Urothelium cell line (cell line): ENCODE measurements around the gene RAD51B.

Experiments used
- DNase-seq: peaks from one replicate; pipeline ENCODE4 v3.0.0; 2011; ENCODE audit warnings: low spot score, mixed read lengths
- FAIRE-seq: peaks from 2 replicates; lab custom pipeline; 2011; peaks lifted over from hg19 to GRCh38; lab: Jason Lieb, UNC

Gene RAD51B

GRCh38 chr14:68333262-68333661, 513.7 kb downstream of the RAD51B start:
- DNase-seq = no peak
- no peak for FAIRE-seq

GRCh38 chr14:68335312-68335711, 515.7 kb downstream of the RAD51B start:
- FAIRE-seq = no peak

GRCh38 chr14:68336165-68336564, 516.6 kb downstream of the RAD51B start:
- DNase-seq = no peak
- FAIRE-seq = no peak

More at GRCh38 chr14:68335312-68335711, 515.7 kb downstream of the RAD51B start:
- DNase-seq = no peak

GRCh38 chr14:68337279-68337678, 517.7 kb downstream of the RAD51B start:
- no peak for FAIRE-seq
- no peak for DNase-seq

- no peak for DNase-seq
- no peak for FAIRE-seq
Measured at GRCh38 chr14:68340262-68340661, 520.7 kb downstream of the RAD51B start.

- FAIRE-seq (no peak), DNase-seq (no peak)
Measured at GRCh38 chr14:68341411-68342212, 522.0 kb downstream of the RAD51B start.

GRCh38 chr14:68342216-68342763, 522.7 kb downstream of the RAD51B start:
- DNase-seq (no peak), FAIRE-seq (no peak)

GRCh38 chr14:68343534-68344118, 524.0 kb downstream of the RAD51B start:
- no peak for DNase-seq
- FAIRE-seq = no peak

- FAIRE-seq (peak; percentile 59), DNase-seq (no peak)
Measured at GRCh38 chr14:68345738-68346137, 526.2 kb downstream of the RAD51B start.

- DNase-seq (no peak), FAIRE-seq (peak; percentile 53)
Measured at GRCh38 chr14:68346556-68347343, 527.2 kb downstream of the RAD51B start.

GRCh38 chr14:68349900-68350629, 530.5 kb downstream of the RAD51B start:
- DNase-seq = no peak

GRCh38 chr14:68355415-68355814, 535.8 kb downstream of the RAD51B start:
- no peak for FAIRE-seq
- DNase-seq = no peak

More at GRCh38 chr14:68349900-68350629, 530.5 kb downstream of the RAD51B start:
- no peak for FAIRE-seq

- no peak for FAIRE-seq
Measured at GRCh38 chr14:68357777-68358176, 538.2 kb downstream of the RAD51B start.

GRCh38 chr14:68358500-68358899, 538.9 kb downstream of the RAD51B start:
- FAIRE-seq (no peak), DNase-seq (no peak)

More at GRCh38 chr14:68357777-68358176, 538.2 kb downstream of the RAD51B start:
- DNase-seq = no peak

- no peak for DNase-seq
- FAIRE-seq = peak; percentile 9
Measured at GRCh38 chr14:68359022-68359836, 539.6 kb downstream of the RAD51B start.

- peak; percentile 75 for DNase-seq
- peak; percentile 85 for FAIRE-seq
Measured at GRCh38 chr14:68359837-68360552, 540.4 kb downstream of the RAD51B start.

- no peak for DNase-seq
- FAIRE-seq = no peak
Measured at GRCh38 chr14:68361231-68361630, 541.7 kb downstream of the RAD51B start.

- DNase-seq = no peak
Measured at GRCh38 chr14:68362846-68363245, 543.3 kb downstream of the RAD51B start.

GRCh38 chr14:68363466-68363842, 543.9 kb downstream of the RAD51B start:
- FAIRE-seq = peak; percentile 65
- no peak for DNase-seq

More at GRCh38 chr14:68362846-68363245, 543.3 kb downstream of the RAD51B start:
- FAIRE-seq = no peak
